Stimulated activated naive B cell treated with anti-CD40 and anti-IgM and Interleukin-4, amounts not matched to agents 10 μg/mL and 1 μg/mL and 100 μg/mL, for 72 hours (primary cell): ENCODE data around the gene MCF2L2.
"Not testable (repeated sequence)": the region's sequence is repeated elsewhere in the genome, so short reads cannot be mapped to it uniquely, and the experiment has no call there.

Experiments used
- ATAC-seq, 2 donors: fragments of 150-1000 bp; cut with Tn5 transposase; replicated peaks; 2 replicates each; pipeline ENCODE4 v1.10.0; 2021; ENCODE audit warnings: moderate library complexity in 1 of 2
- DNase-seq: peaks from one replicate; pipeline ENCODE4 v3.0.0; 2021
- H3K27ac Mint-ChIP-seq: one replicate; pipeline ENCODE4 v1.8.0; 2022; ENCODE audit warnings: mild to moderate bottlenecking, mixed read lengths
- H3K27me3 Mint-ChIP-seq, 2 donors: one replicate each; pipeline ENCODE4 v1.8.0; 2022; ENCODE audit warnings: mixed read lengths in 2 of 2
- H3K36me3 Mint-ChIP-seq, 2 donors: one replicate each; pipeline ENCODE4 v1.8.0; 2022; ENCODE audit warnings: mixed read lengths in 2 of 2, mild to moderate bottlenecking in 1 of 2
- H3K4me1 Mint-ChIP-seq, 2 donors: one replicate each; pipeline ENCODE4 v1.8.0; 2022; ENCODE audit warnings: mixed read lengths in 2 of 2, mild to moderate bottlenecking in 1 of 2
- H3K4me3 Mint-ChIP-seq, 2 donors: one replicate each; pipeline ENCODE4 v1.8.0; 2022; ENCODE audit warnings: mild to moderate bottlenecking in 2 of 2, mixed read lengths in 2 of 2, moderate library complexity in 1 of 2
- H3K9me3 Mint-ChIP-seq, 2 donors: one replicate each; pipeline ENCODE4 v1.8.0; 2022; ENCODE audit warnings: mixed read lengths in 2 of 2, mild to moderate bottlenecking in 1 of 2

Gene MCF2L2

DNA sequence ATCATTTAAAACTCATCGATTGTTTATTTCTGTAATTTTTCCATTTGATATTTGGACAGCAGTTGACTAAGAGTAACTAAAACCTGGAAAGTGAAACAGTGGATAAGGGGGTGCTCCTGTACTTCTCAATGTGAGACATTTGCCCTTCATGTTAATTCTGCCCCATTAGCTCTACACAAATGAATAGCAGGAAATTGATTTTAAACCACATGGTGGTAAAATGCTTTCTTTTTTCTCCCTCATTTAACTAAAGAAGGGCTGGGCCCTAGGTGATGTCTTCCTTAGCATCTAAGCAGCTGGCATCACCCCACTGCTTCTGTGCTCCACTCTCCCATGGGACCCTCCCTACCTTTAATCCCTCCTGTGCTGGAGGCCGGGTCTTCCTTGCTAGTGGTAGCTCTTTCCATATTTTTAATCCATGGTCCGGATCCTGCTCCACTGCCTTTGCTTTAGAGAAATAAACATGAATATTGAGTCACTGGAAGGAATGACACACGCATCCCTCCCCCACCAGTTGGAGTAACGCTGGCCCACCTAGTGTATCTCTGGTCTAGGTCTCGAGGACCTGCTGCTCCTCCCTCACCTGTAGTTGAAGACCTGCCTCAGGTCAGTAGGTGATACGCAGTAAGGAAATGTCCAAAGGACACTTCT is 235.6 kb downstream of the MCF2L2 start:
- Mint-ChIP-seq H3K36me3 (peaks cover 0 to 6% of the 10 kb centered on the region in 2 donors), H3K27me3 (peaks cover 55 to 77% of the 10 kb centered on the region in 2 donors), H3K4me3 (no peak overlapping the region), H3K9me3 (peaks cover 0 to 3% of the 10 kb centered on the region in 2 donors), H3K27ac (no peak overlapping the region), H3K4me1 (peaks cover 6 to 12% of the 10 kb centered on the region in 2 donors)
- ATAC-seq (peak; percentile 20 to 49), DNase-seq (no peak)

DNA sequence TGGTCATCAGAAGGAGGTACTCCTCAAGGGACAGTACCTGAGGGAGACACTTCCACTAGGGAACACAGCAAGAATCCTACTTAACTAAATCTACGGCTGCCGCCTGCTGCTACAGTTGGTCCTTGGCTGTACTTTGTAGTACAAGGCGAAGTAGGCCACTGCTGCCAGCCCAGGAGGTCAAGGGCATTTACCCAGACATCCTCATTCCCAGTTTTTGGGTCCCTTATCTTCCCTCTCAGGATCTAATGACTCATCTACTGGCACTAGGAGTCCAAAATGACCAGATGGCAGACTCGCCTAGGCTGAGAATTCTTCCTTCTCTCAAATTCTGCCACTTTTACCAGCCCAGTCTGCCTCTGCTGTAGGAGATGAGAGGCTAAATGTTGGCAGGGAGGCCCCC is 238.8 kb downstream of the MCF2L2 start:
- H3K4me3 Mint-ChIP-seq: no peak overlapping the region
- peaks cover 39 to 53% of the 10 kb centered on the region in 2 donors for H3K27me3 Mint-ChIP-seq
- DNase-seq (no peak), ATAC-seq (no peak)
- no peaks in the 10 kb centered on the region for H3K36me3 Mint-ChIP-seq
- no peak overlapping the region for H3K27ac Mint-ChIP-seq
- peaks cover 15 to 27% of the 10 kb centered on the region in 2 donors for H3K4me1 Mint-ChIP-seq
- no peaks in the 10 kb centered on the region for H3K9me3 Mint-ChIP-seq

DNA sequence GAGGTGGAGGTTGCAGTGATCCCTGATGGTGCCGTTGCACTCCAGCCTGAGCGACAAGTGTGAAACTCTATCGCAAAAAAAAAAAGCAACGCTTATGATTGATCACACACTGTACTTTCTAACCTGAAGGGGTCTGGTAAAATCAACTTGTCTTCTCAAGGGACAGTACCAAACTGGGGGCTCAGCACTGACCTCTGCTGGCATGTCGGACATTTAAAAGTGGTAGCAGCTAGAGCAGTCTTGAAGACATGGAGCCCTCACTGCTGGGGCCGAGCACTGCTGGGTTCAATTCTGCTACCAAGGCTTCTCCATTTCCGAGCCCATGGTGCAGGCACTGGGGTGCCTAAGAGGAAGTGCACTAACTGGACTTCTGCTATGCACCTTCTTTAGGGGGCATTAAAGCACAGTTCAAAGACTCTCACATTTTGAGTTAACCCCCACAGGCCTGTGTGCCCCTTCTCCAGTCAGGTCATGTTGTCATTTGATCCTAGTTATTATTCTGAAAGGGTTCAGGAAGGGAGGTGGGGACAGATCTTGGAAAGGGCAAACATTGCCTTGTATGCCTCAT is 239.4 kb downstream of the MCF2L2 start:
- no peak overlapping the region for H3K27ac Mint-ChIP-seq
- DNase-seq: no peak

DNA sequence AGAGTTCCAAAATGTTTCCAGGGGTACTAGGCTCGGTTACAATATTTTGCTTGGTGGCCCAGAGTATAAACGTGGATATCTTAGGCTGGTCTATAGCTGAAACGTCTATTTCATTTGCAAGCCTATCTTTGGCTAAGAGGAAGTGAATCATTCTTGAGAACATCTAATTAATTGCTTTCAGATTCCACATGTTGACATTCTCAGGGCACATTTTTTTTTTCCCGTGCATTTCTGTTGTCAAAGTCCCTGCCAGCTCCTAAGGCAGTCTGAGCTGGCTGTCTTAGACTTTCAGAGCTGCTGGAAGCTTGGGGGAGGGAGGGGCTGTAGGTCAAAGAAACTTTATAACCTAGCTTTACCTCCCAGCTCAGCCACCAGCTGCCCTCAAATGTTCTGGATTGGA is 242.7 kb downstream of the MCF2L2 start:
- H3K4me3 Mint-ChIP-seq: peak overlapping the region; percentile 33 to 62
- H3K36me3 Mint-ChIP-seq: no peaks in the 10 kb centered on the region
- H3K27me3 Mint-ChIP-seq: peaks cover 45 to 56% of the 10 kb centered on the region in 2 donors
- no peaks in the 10 kb centered on the region for H3K9me3 Mint-ChIP-seq
- H3K4me1 Mint-ChIP-seq: peaks cover 15 to 17% of the 10 kb centered on the region in 2 donors
- peak overlapping the region; percentile 65 for H3K27ac Mint-ChIP-seq
- ATAC-seq (peak; percentile 44 to 58), DNase-seq (no peak)

More for the DNA sequence above, 239.4 kb downstream of the MCF2L2 start:
- H3K9me3 Mint-ChIP-seq: no peaks in the 10 kb centered on the region
- ATAC-seq: peak; percentile 62
- no peak overlapping the region for H3K4me3 Mint-ChIP-seq
- H3K4me1 Mint-ChIP-seq: peaks cover 15 to 27% of the 10 kb centered on the region in 2 donors
- peaks cover 38 to 53% of the 10 kb centered on the region in 2 donors for H3K27me3 Mint-ChIP-seq
- no peaks in the 10 kb centered on the region for H3K36me3 Mint-ChIP-seq

DNA sequence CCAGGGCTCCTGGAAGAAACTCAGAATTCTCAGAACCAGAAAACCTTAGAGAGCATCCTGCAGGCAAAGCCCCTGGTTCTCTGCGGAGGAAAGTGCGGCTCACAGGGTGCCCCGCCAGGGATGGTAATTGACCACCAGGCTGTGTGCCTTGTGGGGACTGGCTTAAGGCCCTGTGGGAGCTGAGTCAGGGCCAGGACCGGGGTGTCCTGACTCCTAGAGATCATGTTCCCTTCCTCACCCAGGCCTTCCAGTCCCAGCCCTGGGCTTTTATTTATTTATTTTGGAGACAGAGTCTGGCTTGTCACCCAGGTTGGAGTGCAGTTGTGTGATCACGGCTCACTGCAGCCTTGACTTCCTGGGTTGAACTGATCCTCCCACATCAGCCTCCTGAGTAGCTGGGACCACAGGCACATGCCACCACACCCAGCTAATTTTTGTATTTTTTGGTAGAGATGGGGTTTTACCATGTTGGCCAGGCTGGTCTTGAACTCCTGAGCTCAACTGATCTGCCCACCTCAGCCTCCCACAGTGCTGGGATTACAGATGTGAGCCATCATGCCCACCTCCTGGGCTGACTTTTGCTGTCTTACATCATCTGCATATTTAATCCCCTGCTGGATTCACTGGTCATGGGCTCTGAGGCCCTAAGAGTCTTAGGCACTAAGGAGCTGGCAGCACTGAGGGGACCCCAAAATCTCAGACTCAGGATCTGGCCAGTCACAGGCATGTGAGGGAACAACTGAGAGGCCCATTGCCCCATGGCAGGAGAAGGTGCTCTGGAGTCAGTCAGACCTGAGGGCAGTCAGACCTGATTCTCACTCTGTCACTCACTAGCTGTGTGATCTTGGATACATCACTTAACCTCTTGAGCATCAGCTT is 245.4 kb downstream of the MCF2L2 start:
- Mint-ChIP-seq H3K27ac (no peak overlapping the region), H3K27me3 (peaks cover 47 to 57% of the 10 kb centered on the region in 2 donors), H3K36me3 (peaks cover 0 to 2% of the 10 kb centered on the region in 2 donors), H3K4me1 (peaks cover 22 to 35% of the 10 kb centered on the region in 2 donors), H3K9me3 (no peaks in the 10 kb centered on the region), H3K4me3 (no peak overlapping the region)
- DNase-seq (no peak), ATAC-seq (no peak)

DNA sequence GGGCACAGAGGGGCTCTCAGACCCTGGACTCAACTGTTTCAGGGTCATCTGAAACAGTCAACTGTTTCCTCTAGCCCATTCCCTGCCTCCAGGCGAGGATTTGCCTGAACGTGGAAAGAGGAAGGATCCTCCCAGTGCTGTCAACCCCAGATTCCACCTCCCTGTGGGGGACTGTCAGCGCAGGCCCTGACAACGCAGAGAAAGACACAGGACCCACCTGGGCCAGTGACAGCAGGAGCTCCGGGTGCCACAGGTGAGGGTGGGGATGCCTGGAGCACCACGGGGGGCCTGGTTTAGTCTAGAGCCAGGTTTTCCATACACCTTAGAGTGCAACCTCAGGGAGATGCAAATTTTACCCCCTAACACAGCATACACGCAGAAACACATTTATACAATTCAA is 246.3 kb downstream of the MCF2L2 start:
- Mint-ChIP-seq H3K27ac (no peak overlapping the region), H3K4me3 (no peak overlapping the region), H3K4me1 (peaks cover 21 to 35% of the 10 kb centered on the region in 2 donors), H3K36me3 (peaks cover 0 to 2% of the 10 kb centered on the region in 2 donors), H3K9me3 (no peaks in the 10 kb centered on the region), H3K27me3 (peaks cover 46 to 57% of the 10 kb centered on the region in 2 donors)
- no peak for DNase-seq
- no peak for ATAC-seq

DNA sequence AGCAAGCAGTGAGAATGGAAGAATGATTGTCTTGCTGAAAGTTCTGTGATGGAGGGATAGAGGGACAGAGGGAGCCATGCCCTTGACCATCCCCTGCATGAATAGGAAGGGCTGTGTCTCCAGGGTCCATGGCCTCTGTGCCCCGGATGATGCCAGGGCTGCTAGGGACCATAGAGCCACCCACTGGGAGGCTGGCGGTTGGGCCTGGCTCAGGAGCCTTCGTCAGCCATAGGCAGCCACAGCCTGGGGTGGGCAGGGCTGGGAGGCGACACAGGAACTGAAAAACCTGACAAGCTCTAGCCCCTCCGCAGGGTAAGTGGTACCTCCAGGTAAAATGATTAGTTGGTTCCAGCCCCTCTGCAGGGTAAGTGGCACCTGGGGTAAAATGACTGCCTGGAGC is 246.8 kb downstream of the MCF2L2 start:
- Mint-ChIP-seq H3K4me1 (peaks cover 21 to 35% of the 10 kb centered on the region in 2 donors), H3K4me3 (no peak overlapping the region), H3K36me3 (peaks cover 0 to 2% of the 10 kb centered on the region in 2 donors), H3K27me3 (peaks cover 48 to 60% of the 10 kb centered on the region in 2 donors), H3K27ac (no peak overlapping the region), H3K9me3 (no peaks in the 10 kb centered on the region)
- DNase-seq: no peak
- ATAC-seq: no peak

DNA sequence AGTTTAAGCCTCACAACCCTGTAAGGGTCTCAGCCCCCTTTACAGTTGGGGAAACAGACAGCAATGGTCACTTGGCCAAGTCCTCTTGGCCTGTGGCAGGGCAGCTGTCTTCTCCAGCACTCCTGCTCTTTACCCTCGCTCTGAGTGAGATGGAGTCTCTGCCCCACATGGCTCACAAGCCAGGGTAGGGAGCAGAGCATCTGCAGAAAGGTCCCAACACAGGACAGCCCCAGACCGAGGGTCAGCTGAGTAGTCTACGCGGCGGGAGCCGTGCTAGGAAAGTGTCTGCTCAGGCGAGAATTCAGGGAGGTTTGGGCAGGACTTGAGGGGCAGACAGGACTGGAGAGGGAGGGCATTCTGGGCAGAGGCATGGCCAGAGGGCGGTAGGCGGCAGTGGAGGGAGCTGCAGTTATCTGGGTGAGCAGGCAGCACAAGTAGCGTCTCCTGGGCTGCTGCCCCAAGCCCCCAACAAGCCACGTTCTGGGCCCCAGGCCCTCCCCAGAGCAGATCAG is 247.6 kb downstream of the MCF2L2 start:
- Mint-ChIP-seq H3K4me1 (peaks cover 20 to 32% of the 10 kb centered on the region in 2 donors), H3K4me3 (no peak overlapping the region), H3K27me3 (peaks cover 56 to 68% of the 10 kb centered on the region in 2 donors), H3K36me3 (peaks cover 0 to 2% of the 10 kb centered on the region in 2 donors), H3K27ac (no peak overlapping the region), H3K9me3 (no peaks in the 10 kb centered on the region)
- DNase-seq (no peak), ATAC-seq (no peak)

DNA sequence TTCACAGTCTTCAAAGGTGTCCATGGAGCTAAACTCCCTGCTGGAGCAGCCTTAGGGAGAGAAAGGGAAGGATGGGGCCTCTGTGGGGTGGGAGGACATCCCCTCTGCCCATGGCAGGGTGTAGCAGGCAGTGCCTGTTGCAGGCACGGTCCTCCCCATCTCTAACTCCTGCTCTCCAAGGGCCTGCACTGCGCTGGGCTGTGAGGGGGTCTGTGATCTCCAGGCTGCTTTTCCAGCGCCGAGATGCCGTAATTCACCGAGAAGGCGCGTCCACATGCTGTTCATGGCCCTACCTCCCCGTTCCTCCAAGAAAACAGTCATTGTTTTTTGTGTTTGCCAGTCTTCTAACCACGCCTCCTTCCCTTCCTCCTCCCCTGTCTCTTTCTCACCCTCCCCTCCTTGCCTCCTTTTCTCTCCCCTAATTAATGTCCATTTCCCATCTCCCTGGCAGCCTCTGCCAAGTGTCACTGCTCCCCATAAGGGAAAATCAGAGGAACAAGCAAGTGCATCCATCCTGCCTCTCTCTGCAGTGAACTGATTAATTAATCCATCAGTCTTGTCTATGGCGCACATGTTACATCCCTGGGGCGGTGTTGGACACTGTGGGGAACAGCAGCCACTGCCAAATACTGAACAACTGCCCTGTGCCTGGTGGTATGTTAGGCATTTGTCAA is 248.2 kb downstream of the MCF2L2 start:
- Mint-ChIP-seq H3K4me1 (peaks cover 14 to 26% of the 10 kb centered on the region in 2 donors), H3K27me3 (peaks cover 62 to 74% of the 10 kb centered on the region in 2 donors), H3K9me3 (no peaks in the 10 kb centered on the region), H3K36me3 (peaks cover 0 to 2% of the 10 kb centered on the region in 2 donors), H3K27ac (no peak overlapping the region), H3K4me3 (no peak overlapping the region)
- no peak for ATAC-seq
- DNase-seq: no peak

DNA sequence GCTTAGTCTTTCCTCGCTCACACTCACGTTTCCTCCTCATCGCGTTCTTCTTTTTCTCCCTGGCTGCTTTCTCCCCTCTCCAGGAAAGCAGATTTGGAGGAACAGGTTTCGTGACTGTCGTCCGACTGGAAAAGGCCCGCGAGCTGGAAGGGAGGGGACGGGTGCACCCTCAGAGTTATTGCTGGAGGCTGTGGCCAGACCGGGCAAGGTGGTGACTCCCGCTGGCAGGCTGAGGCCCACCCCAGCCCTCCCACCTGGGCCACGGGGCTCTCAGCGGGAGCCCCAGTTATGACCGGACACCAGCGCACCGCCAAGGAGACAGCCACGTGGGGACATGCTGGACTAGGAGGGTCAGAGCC is 248.9 kb downstream of the MCF2L2 start:
- H3K4me1 Mint-ChIP-seq: peaks cover 13 to 21% of the 10 kb centered on the region in 2 donors
- H3K4me3 Mint-ChIP-seq: peak overlapping the region; percentile 68 to 79
- H3K36me3 Mint-ChIP-seq, H3K9me3 Mint-ChIP-seq, H3K27ac Mint-ChIP-seq, DNase-seq: not testable (repeated sequence)
- peak; percentile 16 to 26 for ATAC-seq
- H3K27me3 Mint-ChIP-seq: peaks cover 69 to 81% of the 10 kb centered on the region in 2 donors

DNA sequence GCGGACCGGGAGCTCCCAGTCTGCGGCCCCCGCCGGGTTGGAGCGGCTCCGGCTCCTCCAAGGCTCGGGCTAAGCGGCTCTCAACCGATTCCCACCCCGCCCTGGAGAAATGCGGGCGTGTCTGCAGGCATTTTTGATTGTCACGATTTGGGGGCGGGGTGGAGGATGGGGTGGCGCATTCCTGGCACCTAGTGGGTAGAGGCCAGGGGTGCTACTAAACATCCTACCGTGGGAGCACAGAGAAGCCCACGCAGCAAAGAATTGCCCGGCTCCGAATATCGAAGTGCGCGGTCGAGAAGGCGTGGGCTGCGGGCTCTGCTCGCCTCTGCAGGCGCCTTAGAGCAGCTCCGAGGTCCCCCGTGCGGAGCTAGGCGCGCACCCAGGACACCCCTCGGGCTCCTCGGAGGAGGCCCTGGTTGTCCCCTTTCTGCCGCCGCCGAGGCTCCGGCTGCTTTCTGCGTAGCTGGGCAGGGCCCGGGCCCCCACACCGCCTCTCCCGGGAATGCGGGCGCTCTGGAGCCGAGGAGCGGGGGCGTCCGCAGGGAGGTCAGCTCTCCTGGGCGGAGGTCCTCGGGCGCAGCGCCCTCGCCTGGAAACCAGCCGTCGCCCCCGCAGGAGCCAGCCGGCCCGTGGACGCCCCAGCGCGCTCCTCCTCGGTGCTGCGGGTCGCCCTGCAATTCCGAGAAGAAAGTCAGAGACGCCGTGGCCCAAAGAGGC is 249.4 kb downstream of the MCF2L2 start:
- Mint-ChIP-seq H3K27me3 (peaks cover 64 to 75% of the 10 kb centered on the region in 2 donors), H3K4me3 (peak overlapping the region; percentile 78 to 79), H3K9me3 (no peaks in the 10 kb centered on the region)

DNA sequence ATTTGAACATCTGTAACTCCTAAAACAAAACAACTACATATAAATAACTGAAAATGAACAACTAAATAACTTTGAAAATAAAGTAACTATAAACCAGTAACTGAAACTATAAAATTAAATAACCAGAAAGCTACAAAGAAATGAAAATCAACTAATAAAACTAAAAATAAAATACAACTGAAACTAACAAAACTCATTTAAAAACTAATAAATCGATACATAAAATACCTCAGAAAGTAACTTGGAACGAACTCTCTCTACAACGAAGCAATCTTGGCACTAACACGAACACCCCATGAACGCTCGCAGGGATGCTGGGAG is 249.9 kb downstream of the MCF2L2 start:
- no peak for DNase-seq
- H3K36me3 Mint-ChIP-seq: peaks cover 0 to 2% of the 10 kb centered on the region in 2 donors
- peaks cover 13 to 21% of the 10 kb centered on the region in 2 donors for H3K4me1 Mint-ChIP-seq
- H3K9me3 Mint-ChIP-seq: no peaks in the 10 kb centered on the region
- H3K27me3 Mint-ChIP-seq: peaks cover 65 to 74% of the 10 kb centered on the region in 2 donors
- no peak for ATAC-seq
- peak overlapping the region; percentile 78 to 79 for H3K4me3 Mint-ChIP-seq
- peak overlapping the region; percentile 39 for H3K27ac Mint-ChIP-seq

More for the DNA sequence above, 249.4 kb downstream of the MCF2L2 start:
- Mint-ChIP-seq H3K36me3 (peaks cover 0 to 2% of the 10 kb centered on the region in 2 donors), H3K4me1 (peaks cover 13 to 21% of the 10 kb centered on the region in 2 donors), H3K27ac (peak overlapping the region; percentile 39)
- ATAC-seq (peak; percentile 78 to 86), DNase-seq (no peak)

DNA sequence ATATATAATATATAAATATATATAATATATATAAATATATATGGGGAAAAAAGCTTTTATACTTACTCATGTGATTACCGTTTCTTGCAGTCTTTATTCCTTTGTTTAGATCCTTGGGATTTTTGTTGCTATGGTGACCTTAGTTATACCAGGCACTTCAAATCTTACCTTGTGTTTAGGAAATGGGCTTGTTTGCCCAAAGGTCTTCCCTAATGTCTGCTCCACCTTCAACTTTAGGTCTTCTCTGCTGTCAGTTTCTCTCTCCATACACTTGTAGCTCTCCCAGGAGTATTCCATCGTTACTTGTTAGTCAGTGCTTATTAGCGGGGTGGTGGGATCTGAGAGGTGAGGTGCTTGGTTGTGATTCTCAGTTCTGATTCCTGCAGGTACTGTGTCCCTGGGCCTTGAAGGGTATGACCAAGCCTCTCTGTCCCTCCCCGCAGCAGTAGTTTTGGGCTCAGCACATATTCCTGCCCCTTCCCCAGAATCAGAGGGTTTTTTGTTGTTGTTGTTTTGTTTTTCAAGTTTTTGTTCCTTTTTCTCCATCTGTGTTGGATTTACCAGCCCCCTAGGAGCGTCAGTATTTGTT is 256.3 kb downstream of the MCF2L2 start:
- Mint-ChIP-seq H3K36me3 (peaks cover 4 to 17% of the 10 kb centered on the region in 2 donors), H3K27me3 (peaks cover 83 to 84% of the 10 kb centered on the region in 2 donors), H3K4me1 (peaks cover 10 to 11% of the 10 kb centered on the region in 2 donors), H3K9me3 (peaks cover 8 to 14% of the 10 kb centered on the region in 2 donors), H3K27ac (no peak overlapping the region), H3K4me3 (no peak overlapping the region)
- no peak for DNase-seq
- no peak for ATAC-seq
